Activated T-cell treated with anti-CD3 and anti-CD28 coated beads, Interleukin-2, amount 50 U/mL, for 72 hours (primary cell): ENCODE results near the gene NR6A1. TPM values are rescaled to one million over a fixed set of nuclear protein-coding genes. Genes with fewer than 3 reads are reported as not detected.

Source experiments
- ATAC-seq, 2 donors: fragments of 150-1000 bp; cut with Tn5 transposase; replicated peaks in 1 of 2; 2 replicates each; pipeline ENCODE4 v1.10.0; 2021; ENCODE audit warnings: moderate library complexity in 2 of 2, mild to moderate bottlenecking in 1 of 2
- DNase-seq, 2 donors: peaks; one replicate each; pipeline ENCODE4 v3.0.0; 2021 to 2022; ENCODE audit warnings: mixed read lengths in 1 of 2
- H3K27ac Mint-ChIP-seq: one replicate; pipeline ENCODE4 v1.8.0; 2022; ENCODE audit warnings: mild to moderate bottlenecking, moderate library complexity, mixed read lengths
- H3K27me3 Mint-ChIP-seq: one replicate; pipeline ENCODE4 v1.8.0; 2022; ENCODE audit warnings: low read depth, mixed read lengths
- H3K36me3 Mint-ChIP-seq, 2 donors: one replicate each; pipeline ENCODE4 v1.8.0; 2022; ENCODE audit warnings: mixed read lengths in 2 of 2, mild to moderate bottlenecking in 1 of 2; ENCODE audit not compliant: insufficient read depth in 2 of 2
- H3K4me1 Mint-ChIP-seq: one replicate; pipeline ENCODE4 v1.8.0; 2022; ENCODE audit warnings: low read depth, mixed read lengths
- H3K4me3 Mint-ChIP-seq, 2 donors: one replicate each; pipeline ENCODE4 v1.8.0; 2022; ENCODE audit warnings: mild to moderate bottlenecking in 2 of 2, mixed read lengths in 2 of 2, moderate library complexity in 2 of 2
- H3K9me3 Mint-ChIP-seq, 2 donors: one replicate each; pipeline ENCODE4 v1.8.0; 2022; ENCODE audit warnings: mixed read lengths in 2 of 2
- total RNA-seq, 2 donors: library from RNA; stranded (reverse); gene quantifications; one replicate each; pipeline ENCODE4 v1.2.3, GENCODE V29; 2022

The NR6A1 gene
- total RNA-seq, 2 donors from 2014 or later, result 2.9 to 4.0 TPM

DNA sequence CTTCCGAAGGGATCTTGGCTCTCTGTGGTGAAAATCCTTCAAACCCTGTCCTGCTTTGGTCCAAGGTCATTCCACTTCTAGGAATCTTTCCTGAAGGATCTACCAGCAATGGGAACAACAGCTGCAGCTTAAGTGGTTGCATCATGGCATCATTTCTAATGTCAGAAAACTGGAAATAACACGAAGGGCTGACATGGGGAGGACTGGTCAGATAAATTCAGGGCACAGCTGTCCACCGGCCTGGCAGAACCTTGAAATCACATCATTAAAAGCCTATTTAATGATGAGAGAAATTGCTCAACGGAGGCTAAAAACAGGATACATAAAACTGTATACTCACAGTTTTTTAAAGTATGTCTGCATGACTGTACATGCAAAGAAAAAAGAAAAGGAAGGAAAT is 34.1 kb upstream of the NR6A1 start:
- no peak for ATAC-seq
- H3K36me3 Mint-ChIP-seq, result no peaks in the 10 kb centered on the region
- no peaks in the 10 kb centered on the region for H3K9me3 Mint-ChIP-seq
- H3K4me3 Mint-ChIP-seq, result no peak overlapping the region
- H3K27ac Mint-ChIP-seq, result no peak overlapping the region
- no peaks in the 10 kb centered on the region for H3K4me1 Mint-ChIP-seq
- no peak for DNase-seq
- H3K27me3 Mint-ChIP-seq, result no peaks in the 10 kb centered on the region

DNA sequence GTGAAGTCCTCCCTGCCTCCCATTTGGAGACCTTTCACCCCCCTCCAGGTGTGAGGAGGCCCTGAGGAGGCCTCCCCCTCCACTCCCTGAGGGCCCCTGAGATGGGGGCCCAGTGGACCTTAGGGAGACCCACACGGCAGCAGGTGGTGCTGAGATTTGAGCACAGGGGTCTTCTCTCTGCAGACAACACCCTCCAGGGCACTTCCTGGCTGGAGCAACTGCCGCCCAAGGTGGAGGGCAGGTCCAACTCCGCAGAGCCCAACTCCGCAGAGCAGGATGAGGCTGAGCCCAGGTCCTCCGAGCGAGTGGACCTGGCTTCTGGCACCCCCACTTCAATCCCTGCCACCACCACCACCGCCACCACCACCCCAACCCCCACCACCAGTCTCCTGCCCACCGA is 32.8 kb upstream of the NR6A1 start:
- no peaks in the 10 kb centered on the region for H3K4me1 Mint-ChIP-seq
- DNase-seq, result no peak
- ATAC-seq, result no peak
- no peak overlapping the region for H3K4me3 Mint-ChIP-seq
- H3K27me3 Mint-ChIP-seq, result no peaks in the 10 kb centered on the region
- no peaks in the 10 kb centered on the region for H3K9me3 Mint-ChIP-seq
- H3K36me3 Mint-ChIP-seq, result no peaks in the 10 kb centered on the region
- H3K27ac Mint-ChIP-seq, result no peak overlapping the region

DNA sequence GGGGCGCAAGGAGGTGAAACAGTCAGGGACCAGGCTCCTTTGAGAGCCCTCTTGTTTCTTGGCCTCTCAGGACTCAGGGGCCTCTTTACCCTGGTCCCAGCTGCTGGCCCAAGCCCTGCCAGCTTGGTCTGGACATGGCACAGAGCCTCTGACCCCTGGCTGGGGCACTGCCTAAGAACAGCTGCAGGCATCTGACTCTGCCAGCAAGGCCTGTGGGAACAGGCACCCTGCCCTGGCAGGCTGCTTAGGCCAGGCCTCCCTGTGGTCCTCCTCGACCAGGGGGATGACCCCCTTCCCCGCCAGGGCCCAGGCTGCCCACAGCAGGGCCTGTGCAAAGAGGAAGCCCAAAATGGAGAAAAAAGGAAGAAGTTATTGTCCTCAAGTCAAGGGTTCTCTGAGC is 31.3 kb upstream of the NR6A1 start:
- ATAC-seq, result no peak
- Mint-ChIP-seq H3K27ac (no peak overlapping the region), H3K36me3 (no peaks in the 10 kb centered on the region), H3K4me1 (no peaks in the 10 kb centered on the region), H3K4me3 (no peak overlapping the region), H3K9me3 (no peaks in the 10 kb centered on the region), H3K27me3 (no peaks in the 10 kb centered on the region)
- DNase-seq, result no peak

DNA sequence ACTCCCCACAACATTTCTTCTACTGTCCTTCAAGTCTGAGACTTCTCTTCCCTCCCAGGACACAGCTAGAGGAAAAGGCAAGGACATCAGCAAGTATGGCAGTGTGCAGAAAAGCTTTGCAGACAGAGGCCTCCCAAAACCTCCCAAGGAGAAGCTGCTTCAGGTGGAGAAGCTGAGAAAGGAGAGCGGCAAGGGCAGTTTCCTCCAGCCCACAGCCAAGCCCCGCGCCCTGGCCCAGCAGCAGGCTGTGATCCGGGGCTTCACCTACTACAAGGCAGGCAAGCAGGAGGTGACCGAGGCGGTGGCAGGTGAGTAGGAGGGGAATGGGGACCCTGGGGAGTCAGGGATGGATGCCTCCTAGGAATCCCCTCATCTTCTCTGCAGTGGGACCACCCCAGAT is 30.2 kb upstream of the NR6A1 start:
- Mint-ChIP-seq H3K4me1 (no peaks in the 10 kb centered on the region), H3K4me3 (no peak overlapping the region), H3K27me3 (no peaks in the 10 kb centered on the region), H3K36me3 (no peaks in the 10 kb centered on the region), H3K27ac (no peak overlapping the region), H3K9me3 (no peaks in the 10 kb centered on the region)
- no peak for DNase-seq
- no peak for ATAC-seq

DNA sequence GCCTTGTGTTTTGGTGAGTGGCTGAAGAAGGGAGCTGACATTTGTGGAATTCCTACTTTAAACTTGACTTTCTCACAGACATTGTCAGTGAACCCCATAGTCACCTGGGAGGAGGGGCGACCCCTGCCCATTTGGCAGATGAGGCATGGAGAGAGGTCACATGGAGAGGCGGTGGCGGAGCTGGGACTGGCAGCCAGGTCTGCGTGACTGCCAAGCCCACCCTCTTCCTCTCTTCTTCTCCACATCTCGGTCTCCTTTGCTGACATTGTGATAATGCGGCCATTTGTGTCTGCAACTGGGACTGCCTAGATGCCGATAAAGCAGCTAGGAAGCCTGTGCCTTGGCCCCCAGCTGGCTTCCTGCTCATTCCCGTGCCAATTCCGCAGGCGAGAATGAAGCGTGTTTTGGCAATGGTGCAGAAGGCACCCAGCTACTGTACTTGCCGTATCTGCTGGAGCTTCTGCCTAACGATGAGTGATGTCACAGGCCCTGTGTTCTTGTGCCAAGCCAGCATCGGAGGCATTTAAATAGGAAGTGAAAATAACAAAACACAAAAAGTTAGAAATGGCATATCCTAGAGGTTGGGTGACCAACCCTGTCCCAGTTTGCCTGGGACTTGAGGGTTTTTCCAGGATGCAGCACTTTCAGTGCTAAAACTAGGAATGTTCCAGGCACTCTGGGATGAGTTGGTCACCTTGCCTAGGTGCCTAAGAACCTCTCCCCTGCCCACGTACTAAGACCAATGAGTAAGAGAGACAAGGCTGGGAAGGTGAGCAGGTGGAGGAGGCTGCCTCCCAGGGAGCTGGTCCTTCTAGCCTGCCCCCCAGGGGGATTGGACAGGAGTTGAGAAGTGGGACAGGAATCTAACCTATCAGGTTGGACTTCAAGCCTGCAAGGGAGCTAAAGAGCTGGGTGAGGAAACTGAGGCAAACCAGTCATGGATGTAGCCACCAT is 29.5 kb upstream of the NR6A1 start:
- DNase-seq, result no peak
- Mint-ChIP-seq H3K4me3 (no peak overlapping the region), H3K4me1 (no peaks in the 10 kb centered on the region), H3K27ac (no peak overlapping the region), H3K36me3 (no peaks in the 10 kb centered on the region), H3K9me3 (no peaks in the 10 kb centered on the region), H3K27me3 (no peaks in the 10 kb centered on the region)
- ATAC-seq, result no peak

DNA sequence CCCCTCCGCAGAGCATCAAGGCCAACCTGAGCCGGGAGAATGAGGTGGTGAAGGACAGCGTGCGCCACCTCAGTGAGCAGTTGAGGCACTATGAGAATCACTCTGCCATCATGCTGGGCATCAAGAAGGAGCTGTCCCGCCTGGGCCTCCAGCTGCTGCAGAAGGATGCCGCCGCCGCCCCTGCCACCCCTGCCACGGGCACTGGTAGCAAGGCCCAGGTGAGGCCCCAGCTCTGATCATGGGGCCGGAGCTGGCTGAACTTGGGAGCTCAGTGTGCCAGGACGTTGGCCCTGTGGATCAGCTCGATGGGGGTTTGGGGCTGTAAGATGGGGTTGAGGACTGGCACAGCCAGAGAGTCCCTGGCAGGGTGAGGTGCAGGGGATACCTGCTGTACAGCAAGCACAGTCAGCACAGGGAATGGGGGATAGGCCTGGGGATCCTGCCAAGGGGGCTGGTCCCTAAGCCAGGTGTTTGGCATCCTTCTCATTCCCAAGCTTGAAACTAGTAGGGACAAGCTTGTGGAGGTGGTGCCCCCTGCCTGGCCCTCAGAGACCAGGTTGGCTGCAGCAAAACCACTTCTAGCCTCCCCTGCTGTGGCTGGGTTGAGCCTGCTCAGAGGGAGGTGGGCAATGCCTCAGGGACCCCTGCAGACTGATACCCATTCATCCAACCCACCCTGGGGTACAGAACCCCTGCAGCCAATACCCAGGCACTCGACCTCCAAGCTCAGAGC is 28.3 kb upstream of the NR6A1 start:
- Mint-ChIP-seq H3K9me3 (no peaks in the 10 kb centered on the region), H3K4me1 (no peaks in the 10 kb centered on the region), H3K27ac (no peak overlapping the region), H3K4me3 (no peak overlapping the region), H3K27me3 (no peaks in the 10 kb centered on the region), H3K36me3 (no peaks in the 10 kb centered on the region)
- no peak for DNase-seq
- no peak for ATAC-seq

DNA sequence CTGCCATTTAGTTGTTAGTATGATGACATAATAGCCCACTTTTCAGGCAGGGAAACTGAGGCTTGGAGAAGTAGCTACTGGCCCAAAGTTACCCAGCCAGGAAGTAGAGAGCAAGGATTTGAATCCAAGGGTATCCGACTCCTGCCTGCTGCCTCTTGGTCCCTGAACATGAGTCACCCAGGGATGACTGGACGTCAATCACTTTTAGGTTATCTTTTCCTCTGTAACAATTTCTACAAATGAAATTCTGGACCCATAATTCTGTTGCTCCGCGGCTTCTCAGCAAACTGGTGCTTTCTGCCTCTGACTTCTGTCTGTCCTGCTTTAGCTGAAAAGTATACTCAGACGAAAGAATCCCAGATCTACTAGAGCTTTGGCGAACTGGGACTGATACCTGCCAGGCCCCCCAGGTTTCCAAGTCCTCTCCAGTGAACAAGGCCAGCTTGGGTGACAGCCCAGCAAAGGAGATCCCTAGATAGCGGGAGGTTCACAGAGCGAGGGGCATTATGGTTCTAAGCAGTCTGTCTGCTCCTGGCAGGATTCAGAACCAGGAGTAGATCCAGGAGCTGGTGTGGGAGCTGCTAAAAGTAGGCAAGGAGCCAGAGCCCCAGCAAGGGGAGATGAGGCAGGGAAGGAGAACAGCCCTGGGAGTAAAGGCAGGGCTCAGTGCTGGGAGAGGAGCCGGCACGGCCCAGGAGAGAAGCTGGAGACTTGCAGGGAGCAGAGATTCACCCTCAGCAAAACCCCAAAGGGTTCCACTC is 26.4 kb upstream of the NR6A1 start:
- no peak overlapping the region for H3K27ac Mint-ChIP-seq
- H3K9me3 Mint-ChIP-seq, result no peaks in the 10 kb centered on the region
- ATAC-seq (no peak), DNase-seq (no peak)
- no peaks in the 10 kb centered on the region for H3K36me3 Mint-ChIP-seq
- no peak overlapping the region for H3K4me3 Mint-ChIP-seq
- H3K27me3 Mint-ChIP-seq, result peaks cover 10% of the 10 kb centered on the region
- H3K4me1 Mint-ChIP-seq, result no peaks in the 10 kb centered on the region

DNA sequence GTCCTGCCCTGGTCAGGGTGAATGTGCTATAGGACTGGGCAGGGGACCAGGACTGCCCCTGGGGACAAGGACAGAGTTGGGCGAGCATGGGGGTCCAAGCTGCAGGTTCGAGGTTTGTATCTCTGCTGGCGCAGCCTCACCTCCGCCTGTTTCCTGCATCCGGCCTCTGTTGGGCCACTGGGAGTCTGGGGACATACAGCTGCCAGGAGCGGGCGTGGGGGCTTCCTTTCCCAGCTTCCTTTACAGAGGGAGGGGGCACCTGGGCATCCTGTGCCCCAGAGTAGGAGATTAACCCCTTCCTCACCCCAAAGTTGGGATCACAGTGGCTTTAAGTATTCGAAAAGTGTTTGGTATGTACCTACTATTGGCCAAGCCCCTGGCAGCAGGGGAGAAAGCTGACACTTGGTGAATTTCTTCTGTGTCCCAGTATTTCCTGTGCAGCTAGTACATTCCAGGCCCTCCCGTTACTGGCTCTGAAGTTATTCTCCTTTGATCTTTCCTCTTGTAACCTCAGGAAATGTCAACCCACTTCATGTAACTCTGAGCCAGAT is 24.8 kb upstream of the NR6A1 start:
- Mint-ChIP-seq H3K27me3 (peaks cover 16% of the 10 kb centered on the region), H3K4me1 (no peaks in the 10 kb centered on the region), H3K9me3 (no peaks in the 10 kb centered on the region), H3K27ac (no peak overlapping the region), H3K36me3 (no peaks in the 10 kb centered on the region), H3K4me3 (no peak overlapping the region)
- ATAC-seq (no peak), DNase-seq (no peak)

DNA sequence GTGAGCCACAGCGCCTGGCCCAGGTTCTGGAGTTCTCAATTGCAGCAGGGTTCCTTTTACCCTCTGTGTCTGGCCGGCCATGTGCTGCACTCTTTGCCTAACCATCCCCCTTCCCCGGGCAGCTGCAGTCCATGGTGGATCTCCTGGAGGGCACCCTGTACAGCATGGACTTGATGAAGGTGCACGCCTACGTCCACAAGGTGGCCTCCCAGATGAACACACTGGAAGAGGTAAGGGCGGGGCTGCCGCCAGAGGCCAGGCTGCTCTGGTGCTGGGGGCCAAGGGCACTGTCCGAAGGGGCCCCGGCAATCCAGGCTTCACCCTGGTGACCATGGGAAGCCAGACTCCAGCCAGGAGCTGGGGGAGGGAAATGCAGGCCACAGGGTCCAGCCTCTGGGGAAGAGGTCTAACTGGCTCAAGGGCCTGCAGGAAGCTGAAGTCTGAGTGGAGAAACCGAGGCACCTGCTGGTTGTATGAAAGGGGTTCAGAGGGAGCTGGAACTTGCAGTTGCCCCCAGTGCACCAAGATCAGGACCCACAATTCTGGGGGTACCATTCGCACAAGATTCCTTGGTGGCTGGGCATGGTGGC is 23.9 kb upstream of the NR6A1 start:
- Mint-ChIP-seq H3K4me3 (no peak overlapping the region), H3K27ac (no peak overlapping the region), H3K9me3 (no peaks in the 10 kb centered on the region), H3K27me3 (peaks cover 16% of the 10 kb centered on the region), H3K4me1 (no peaks in the 10 kb centered on the region), H3K36me3 (no peaks in the 10 kb centered on the region)
- ATAC-seq (no peak), DNase-seq (no peak)

DNA sequence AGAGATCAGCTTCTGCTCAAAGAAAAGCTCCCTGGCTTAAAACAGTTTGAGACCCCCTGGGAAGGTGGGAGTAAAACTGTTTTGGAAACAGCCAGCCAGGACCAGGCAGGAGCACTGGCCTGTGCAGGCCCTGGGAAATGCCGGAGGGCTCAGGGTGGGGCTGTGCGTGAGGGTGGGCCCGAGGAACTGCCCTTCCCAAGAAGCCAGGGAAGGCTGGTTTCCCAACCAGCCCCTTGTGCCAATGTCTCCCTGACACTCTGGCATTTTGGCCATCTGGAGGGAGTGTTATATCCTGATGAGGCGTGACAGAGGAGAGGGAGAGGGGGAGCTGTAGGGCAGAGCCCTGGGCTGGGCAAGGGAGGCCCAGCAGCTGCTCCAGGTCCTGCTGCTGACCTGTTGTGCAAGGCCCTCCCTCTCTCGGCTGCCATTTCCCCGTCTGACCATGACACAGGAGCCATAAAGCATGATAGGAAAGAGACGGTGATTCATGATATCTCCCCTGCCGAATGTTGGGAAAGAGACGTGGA is 22.0 kb upstream of the NR6A1 start:
- Mint-ChIP-seq H3K36me3 (no peaks in the 10 kb centered on the region), H3K9me3 (no peaks in the 10 kb centered on the region), H3K4me1 (no peaks in the 10 kb centered on the region), H3K27me3 (peaks cover 25% of the 10 kb centered on the region), H3K27ac (no peak overlapping the region), H3K4me3 (no peak overlapping the region)
- DNase-seq, result no peak
- no peak for ATAC-seq

DNA sequence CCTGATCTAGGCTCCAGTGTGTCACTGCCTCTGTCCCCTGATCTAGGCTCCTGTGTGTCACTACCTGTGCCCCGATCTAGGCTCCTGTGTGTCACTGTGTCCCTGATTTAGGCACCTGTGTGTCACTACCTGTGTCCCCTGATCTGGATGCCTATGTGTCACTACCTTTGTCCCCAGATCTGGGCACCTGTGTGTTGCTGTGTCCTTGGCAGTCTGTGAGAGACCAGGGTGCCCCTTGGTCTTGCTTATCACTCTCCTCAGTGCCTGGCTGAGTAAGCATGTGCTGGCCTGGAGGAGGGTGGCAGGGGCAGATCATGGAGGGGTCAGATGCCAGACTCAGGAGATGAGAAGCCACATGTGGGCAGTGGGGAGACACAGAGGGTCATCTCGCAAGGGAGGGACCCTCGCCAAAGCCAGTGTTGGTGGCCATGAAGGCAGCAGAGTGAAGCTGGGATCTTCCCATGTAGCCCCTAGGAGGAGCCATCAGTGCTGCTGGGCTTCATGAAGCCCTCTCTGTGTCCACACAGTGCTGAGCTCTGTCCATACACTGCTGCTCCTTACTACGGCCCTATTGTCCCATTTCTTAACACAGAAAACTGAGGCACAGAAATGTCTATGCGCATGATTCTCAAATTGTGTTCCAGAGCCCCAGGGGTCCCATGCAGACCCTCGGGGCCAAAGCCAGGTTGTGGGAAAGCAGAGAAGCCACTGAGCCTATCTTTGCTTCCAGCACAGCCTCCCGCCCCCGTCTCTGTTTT is 21.3 kb upstream of the NR6A1 start:
- Mint-ChIP-seq H3K4me3 (no peak overlapping the region), H3K27ac (no peak overlapping the region), H3K9me3 (no peaks in the 10 kb centered on the region), H3K27me3 (peaks cover 25% of the 10 kb centered on the region), H3K4me1 (no peaks in the 10 kb centered on the region), H3K36me3 (no peaks in the 10 kb centered on the region)
- DNase-seq (no peak), ATAC-seq (no peak)
